GM18502 (cell line): Measurements from ENCODE around the gene TMEM39A.

Experiments
- ATAC-seq: cut with Tn5 transposase; IDR thresholded peaks from one replicate; pipeline ENCODE4 v1.9.1; 2021; ENCODE audit warnings: mild to moderate bottlenecking; ENCODE audit not compliant: unreplicated experiment, poor library complexity

TMEM39A gene

GRCh38 chr3:119457246-119457645, 6.2 kb downstream of the TMEM39A start:
- no peak for ATAC-seq

- ATAC-seq = no peak
These were observed 6.9 kb downstream of the TMEM39A start for GRCh38 chr3:119456469-119456868.

- no peak for ATAC-seq
These were observed 9.6 kb downstream of the TMEM39A start for GRCh38 chr3:119453822-119454221.

GRCh38 chr3:119444590-119444989, 18.8 kb downstream of the TMEM39A start:
- no peak for ATAC-seq

GRCh38 chr3:119443179-119443578, 20.2 kb downstream of the TMEM39A start:
- no peak for ATAC-seq

- no peak for ATAC-seq
These were observed 25.6 kb downstream of the TMEM39A start for GRCh38 chr3:119437691-119438258.

GRCh38 chr3:119436977-119437376, 26.4 kb downstream of the TMEM39A start:
- ATAC-seq = no peak

- no peak for ATAC-seq
These were observed 28.7 kb downstream of the TMEM39A start for GRCh38 chr3:119434703-119435102.

- no peak for ATAC-seq
These were observed 29.6 kb downstream of the TMEM39A start for GRCh38 chr3:119433613-119434325.

- ATAC-seq = no peak
These were observed 34.9 kb downstream of the TMEM39A start for GRCh38 chr3:119428538-119428937.

- no peak for ATAC-seq
These were observed 35.7 kb downstream of the TMEM39A start for GRCh38 chr3:119427669-119428068.

GRCh38 chr3:119420196-119420595, 43.2 kb downstream of the TMEM39A start:
- ATAC-seq = no peak

- no peak for ATAC-seq
These were observed 44.8 kb downstream of the TMEM39A start for GRCh38 chr3:119418641-119419040.

- ATAC-seq = no peak
These were observed 45.5 kb downstream of the TMEM39A start for GRCh38 chr3:119417771-119418512.

GRCh38 chr3:119416873-119417272, 46.5 kb downstream of the TMEM39A start:
- no peak for ATAC-seq

GRCh38 chr3:119413603-119414280, 49.7 kb downstream of the TMEM39A start:
- ATAC-seq = no peak

- no peak for ATAC-seq
These were observed 53.6 kb downstream of the TMEM39A start for GRCh38 chr3:119409844-119410243.

GRCh38 chr3:119408243-119408950, 55.0 kb downstream of the TMEM39A start:
- ATAC-seq = no peak

- ATAC-seq = no peak
These were observed 58.1 kb downstream of the TMEM39A start for GRCh38 chr3:119405315-119405714.

- ATAC-seq = no peak
These were observed 60.2 kb downstream of the TMEM39A start for GRCh38 chr3:119403201-119403600.
